ENCODE measurements around the gene CERS6. TPM values are rescaled to one million over a fixed set of nuclear protein-coding genes. Genes with fewer than 3 reads are reported as not detected.

Gene CERS6
- total RNA-seq, 1 donor from 2014 or later = 30.9 TPM

- Mint-ChIP-seq H3K27ac (ENCODE audit: unreplicated experiment) (no peak overlapping the region), H3K4me1 (ENCODE audit: unreplicated experiment) (peaks cover 2% of the 10 kb centered on the region), H3K36me3 (ENCODE audit: unreplicated experiment) (peaks cover 4% of the 10 kb centered on the region), H3K4me3 (ENCODE audit: unreplicated experiment) (no peak overlapping the region), H3K27me3 (ENCODE audit: unreplicated experiment) (peaks cover 4% of the 10 kb centered on the region), H3K9me3 (ENCODE audit: unreplicated experiment) (no peaks in the 10 kb centered on the region)
- TF ChIP-seq CTCF (IDR thresholded peaks at IDR 0.05) = no peak
- DNase-seq (ENCODE audit: extremely low spot score, unreplicated experiment) = no peak
Measured at GRCh38 chr2:168780669-168781071, 324.6 kb downstream of the CERS6 start.

GRCh38 chr2:168781191-168781817 is 325.2 kb downstream of the CERS6 start:
- Mint-ChIP-seq H3K9me3 (ENCODE audit: unreplicated experiment) (no peaks in the 10 kb centered on the region), H3K27me3 (ENCODE audit: unreplicated experiment) (peaks cover 4% of the 10 kb centered on the region), H3K4me1 (ENCODE audit: unreplicated experiment) (peaks cover 2% of the 10 kb centered on the region), H3K27ac (ENCODE audit: unreplicated experiment) (no peak overlapping the region), H3K36me3 (ENCODE audit: unreplicated experiment) (no peaks in the 10 kb centered on the region), H3K4me3 (ENCODE audit: unreplicated experiment) (no peak overlapping the region)
- no peak for DNase-seq (ENCODE audit: extremely low spot score, unreplicated experiment)
- TF ChIP-seq CTCF (IDR thresholded peaks at IDR 0.05) = no peak

- Mint-ChIP-seq H3K4me1 (ENCODE audit: unreplicated experiment) (peaks cover 2% of the 10 kb centered on the region), H3K36me3 (ENCODE audit: unreplicated experiment) (no peaks in the 10 kb centered on the region), H3K9me3 (ENCODE audit: unreplicated experiment) (no peaks in the 10 kb centered on the region)
Measured at GRCh38 chr2:168782271-168782670, 326.2 kb downstream of the CERS6 start.

GRCh38 chr2:168784993-168785392 is 328.9 kb downstream of the CERS6 start:
- DNase-seq (ENCODE audit: extremely low spot score, unreplicated experiment) = no peak
- H3K27ac Mint-ChIP-seq (ENCODE audit: unreplicated experiment) = no peak overlapping the region
- no peak for TF ChIP-seq CTCF (IDR thresholded peaks at IDR 0.05)

More at GRCh38 chr2:168782271-168782670, 326.2 kb downstream of the CERS6 start:
- Mint-ChIP-seq H3K4me3 (ENCODE audit: unreplicated experiment) (no peak overlapping the region), H3K27me3 (ENCODE audit: unreplicated experiment) (peaks cover 4% of the 10 kb centered on the region), H3K27ac (ENCODE audit: unreplicated experiment) (no peak overlapping the region)
- no peak for TF ChIP-seq CTCF (IDR thresholded peaks at IDR 0.05)
- no peak for DNase-seq (ENCODE audit: extremely low spot score, unreplicated experiment)

GRCh38 chr2:168787098-168787781 is 331.2 kb downstream of the CERS6 start:
- peaks cover 2% of the 10 kb centered on the region for H3K36me3 Mint-ChIP-seq (ENCODE audit: unreplicated experiment)
- H3K27ac Mint-ChIP-seq (ENCODE audit: unreplicated experiment) = no peak overlapping the region
- TF ChIP-seq CTCF (IDR thresholded peaks at IDR 0.05) = no peak
- no peak for DNase-seq (ENCODE audit: extremely low spot score, unreplicated experiment)
- H3K9me3 Mint-ChIP-seq (ENCODE audit: unreplicated experiment) = no peaks in the 10 kb centered on the region
- H3K27me3 Mint-ChIP-seq (ENCODE audit: unreplicated experiment) = peaks cover 13% of the 10 kb centered on the region
- no peak overlapping the region for H3K4me3 Mint-ChIP-seq (ENCODE audit: unreplicated experiment)
- no peaks in the 10 kb centered on the region for H3K4me1 Mint-ChIP-seq (ENCODE audit: unreplicated experiment)

More at GRCh38 chr2:168784993-168785392, 328.9 kb downstream of the CERS6 start:
- H3K36me3 Mint-ChIP-seq (ENCODE audit: unreplicated experiment) = no peaks in the 10 kb centered on the region
- no peaks in the 10 kb centered on the region for H3K9me3 Mint-ChIP-seq (ENCODE audit: unreplicated experiment)
- H3K27me3 Mint-ChIP-seq (ENCODE audit: unreplicated experiment) = peaks cover 13% of the 10 kb centered on the region
- H3K4me1 Mint-ChIP-seq (ENCODE audit: unreplicated experiment) = peaks cover 2% of the 10 kb centered on the region
- H3K4me3 Mint-ChIP-seq (ENCODE audit: unreplicated experiment) = no peak overlapping the region
